ENCODE data around the gene TOMM22.

TOMM22 gene

DNA sequence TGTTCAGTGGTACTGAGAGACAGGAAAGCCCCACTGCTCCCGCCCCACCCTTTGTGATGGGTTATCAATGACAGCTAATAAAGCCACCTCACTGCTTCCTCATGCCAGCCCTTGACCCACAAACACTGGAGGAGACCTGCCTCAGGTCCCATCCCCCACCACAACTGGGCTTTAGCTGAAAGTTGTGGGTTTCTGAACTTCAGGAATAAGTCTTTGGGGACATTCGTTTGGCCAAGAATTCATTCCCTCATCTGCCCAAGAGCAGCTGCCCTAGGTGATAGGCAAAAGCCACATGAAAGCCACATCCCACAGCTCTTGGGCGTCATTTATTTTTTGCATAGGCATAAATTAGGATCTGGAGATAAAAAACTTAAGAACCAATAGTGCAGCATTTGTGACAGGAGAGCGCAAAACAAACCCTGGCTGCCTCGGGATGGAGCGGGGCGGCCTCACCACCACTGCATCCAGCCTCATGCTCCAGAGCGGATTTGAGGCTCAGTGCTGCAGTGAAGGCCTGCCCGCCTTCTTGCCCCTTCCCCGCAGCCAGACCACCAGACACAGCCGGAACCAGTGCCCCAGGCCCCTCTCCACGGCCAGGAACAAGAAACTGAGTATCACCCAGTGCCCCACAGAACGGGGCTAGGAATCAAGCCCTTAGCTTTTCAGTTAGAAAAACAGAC lies 52.8 kb downstream of the TOMM22 start:
- no peak for DNase-seq
